Gastroesophageal sphincter (tissue), 4 donors: ENCODE measurements around the gene ZNF287. TPM values are rescaled to one million over a fixed set of nuclear protein-coding genes. Genes with fewer than 3 reads are reported as not detected.

ENCODE experiments used
- ATAC-seq: fragments of 150-250 bp; one replicate; pipeline ENCODE4 v1.9.1; 2016; ENCODE audit warnings: mild to moderate bottlenecking, moderate library complexity
- H3K27ac ChIP-seq, 4 donors: fragments of 200-600 bp; sonication (generic) in 3 of 4; 1 replicate in 3 of 4; 2 replicates in 1 of 4; pipeline ENCODE4 v1.5.1; 2016 to 2019
- H3K27me3 ChIP-seq: fragments of 200-600 bp; sonication (generic); one replicate; pipeline ENCODE4 v1.5.1; 2019
- H3K36me3 ChIP-seq, 2 donors: fragments of 200-600 bp; sonication (generic); one replicate each; pipeline ENCODE4 v1.5.1; 2019; ENCODE audit warnings: control low read depth in 1 of 2
- H3K4me1 ChIP-seq, 3 donors: fragments of 200-600 bp; sonication (generic); 1 replicate in 2 of 3; 2 replicates in 1 of 3; pipeline ENCODE4 v1.5.1; 2016 to 2019; ENCODE audit warnings: control low read depth in 2 of 3
- H3K4me3 ChIP-seq, 2 donors: fragments of 200-600 bp; sonication (generic); one replicate each; pipeline ENCODE4 v1.5.1; 2019; ENCODE audit warnings: mild to moderate bottlenecking in 1 of 2, moderate library complexity in 1 of 2
- H3K9me3 ChIP-seq, 3 donors: fragments of 200-600 bp; sonication (generic); one replicate each; pipeline ENCODE4 v1.5.1; 2017 to 2019; ENCODE audit warnings: control low read depth in 2 of 3
- CTCF ChIP-seq, 4 experiments: fragments of 200-600 bp in 2 of 4; fragments of 450-650 bp in 2 of 4; sonication (generic) in 1 of 4; IDR thresholded peaks; one replicate each; pipeline ENCODE4 v1.5.1; 2017 to 2019; ENCODE audit warnings: antibody characterized with exemption in 4 of 4, mild to moderate bottlenecking in 2 of 4, moderate library complexity in 2 of 4
- EP300 ChIP-seq: sonication (generic); formaldehyde crosslinking; IDR thresholded peaks from one replicate; pipeline ENCODE4 v1.6.1; 2017; ENCODE audit warnings: antibody characterized with exemption, mild to moderate bottlenecking
- POLR2A ChIP-seq, 2 donors: fragments of 450-650 bp; IDR thresholded peaks; one replicate each; pipeline ENCODE4 v1.6.1; 2017; ENCODE audit warnings: antibody characterized with exemption in 2 of 2, mild to moderate bottlenecking in 2 of 2, moderate library complexity in 1 of 2
- POLR2AphosphoS5 ChIP-seq: sonication (generic); formaldehyde crosslinking; IDR thresholded peaks from one replicate; pipeline ENCODE4 v1.6.1; 2017; ENCODE audit warnings: antibody characterized with exemption
- WGBS, 2 donors: methylation state at CpG; one replicate each; pipeline ENCODE4 v1.1.5; 2018; ENCODE audit warnings: low coverage in 1 of 2; 5-methylcytosine and 5-hydroxymethylcytosine counted together
- total RNA-seq, 4 donors: library from RNA; depleted of rRNA; stranded (reverse); fragments of >200 nt; gene quantifications; one replicate each; pipeline ENCODE4 v1.1.0, GENCODE V29; 2016

Gene ZNF287
- total RNA-seq, 4 donors from 2014 or later, result 6.7 to 11.9 (median 9.3) TPM

DNA sequence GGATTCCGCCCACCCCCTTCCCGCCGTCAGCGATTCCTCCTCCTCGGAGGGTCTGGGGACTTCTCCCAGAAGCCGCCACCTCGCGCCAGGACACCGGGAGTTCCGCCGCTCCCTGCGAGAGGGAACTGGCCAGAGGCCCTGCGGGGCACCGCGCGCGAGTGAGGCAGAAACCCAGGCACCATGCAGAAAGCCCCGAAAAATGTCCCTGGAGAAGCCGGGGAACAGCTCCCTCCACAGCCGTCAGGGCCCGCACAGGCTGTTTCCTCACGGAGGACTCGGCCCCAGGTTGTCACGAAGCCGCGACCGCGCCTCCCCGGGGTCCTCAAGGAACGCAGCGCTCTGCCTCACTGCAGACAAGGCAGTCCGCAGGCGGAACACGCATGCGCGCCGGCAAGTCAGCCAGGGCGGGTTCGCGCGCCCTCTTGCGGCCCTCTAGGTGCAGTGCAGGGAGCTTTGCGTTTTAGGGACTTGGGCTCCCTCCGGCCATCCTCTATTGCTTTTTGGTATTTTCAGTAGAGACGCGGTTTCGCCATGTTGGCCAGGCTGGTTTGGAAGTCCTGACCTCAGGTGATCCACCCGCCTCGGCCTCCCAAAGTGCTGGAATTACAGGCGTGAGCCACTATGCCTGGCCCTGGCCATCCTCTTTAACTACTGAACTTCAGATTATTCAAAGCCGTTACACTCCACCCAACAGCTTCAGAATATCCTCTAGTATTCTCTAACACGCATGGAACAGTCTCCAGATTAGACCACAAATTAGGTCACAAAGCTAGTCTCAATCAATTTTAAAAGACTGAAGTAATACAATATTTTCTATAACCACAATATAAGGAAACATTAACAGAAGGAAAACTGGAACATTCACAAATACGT lies 20.3 kb upstream of the ZNF287 start:
- Histone ChIP-seq H3K36me3 (no peaks in the 10 kb centered on the region), H3K27me3 (no peaks in the 10 kb centered on the region), H3K9me3 (no peaks in the 10 kb centered on the region), H3K4me3 (peak overlapping the region; percentile 53 to 59), H3K27ac (peak overlapping the region; percentile 25 to 83 (median 80)), H3K4me1 (peaks cover 0 to 17% (median 4%) of the 10 kb centered on the region in 3 donors)
- WGBS, 2 donors, result 24 to 30% methylated on average over 6 to 8 of the region's 53 CpGs
- peak; percentile 87 for ATAC-seq
- TF ChIP-seq POLR2A (IDR thresholded peaks at IDR 0.05) (peak in 1 of 2 donors; percentile 17), EP300 (no peak), CTCF (IDR thresholded peaks at IDR 0.05) (peak; percentile 88 to 100 (median 90))

DNA sequence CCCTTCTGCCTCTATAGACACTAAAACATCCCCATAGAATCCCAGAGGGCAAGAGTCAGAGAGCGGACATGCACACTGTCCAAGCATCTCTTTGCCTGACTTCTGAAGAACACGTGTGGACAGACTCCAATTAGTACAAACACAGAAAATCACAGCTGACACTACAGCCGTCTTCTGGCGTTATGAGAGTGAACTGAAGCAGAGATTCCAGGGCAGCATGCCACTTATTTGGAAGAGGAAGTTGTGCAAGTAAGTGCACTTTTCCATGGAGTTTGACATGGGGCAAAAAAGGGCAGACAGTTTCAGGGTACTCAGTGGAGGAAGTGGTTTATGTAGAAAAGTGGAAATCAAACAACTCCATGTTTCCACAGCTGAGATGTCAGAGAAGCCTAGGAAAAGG lies 16.8 kb upstream of the ZNF287 start:
- WGBS, 2 donors, result 44% methylated on average over 4 of the region's 4 CpGs; no CpG with 5 or more reads in 1 of the 2 donors
- Histone ChIP-seq H3K9me3 (no peaks in the 10 kb centered on the region), H3K27me3 (no peaks in the 10 kb centered on the region), H3K4me3 (no peak overlapping the region), H3K36me3 (no peaks in the 10 kb centered on the region), H3K27ac (no peak overlapping the region), H3K4me1 (peaks cover 0 to 24% (median 8%) of the 10 kb centered on the region in 3 donors)
- no peak for ATAC-seq
- TF ChIP-seq POLR2A (IDR thresholded peaks at IDR 0.05) (no peak), CTCF (IDR thresholded peaks at IDR 0.05) (no peak), POLR2AphosphoS5 (no peak)

- ATAC-seq, result peak; percentile 96
- peaks cover 0 to 22% (median 8%) of the 10 kb centered on the region in 3 donors for H3K4me1 ChIP-seq
- H3K36me3 ChIP-seq, result no peaks in the 10 kb centered on the region
- H3K9me3 ChIP-seq, result no peaks in the 10 kb centered on the region
- TF ChIP-seq POLR2A (IDR thresholded peaks at IDR 0.05), result no peak
- peak; percentile 68 to 97 (median 78) for TF ChIP-seq CTCF (IDR thresholded peaks at IDR 0.05)
- TF ChIP-seq EP300, result no peak
- TF ChIP-seq POLR2AphosphoS5, result peak; percentile 32
- no peaks in the 10 kb centered on the region for H3K27me3 ChIP-seq
- 18 to 34% methylated on average over 8 to 16 of the region's 39 CpGs for WGBS, 2 donors
- H3K4me3 ChIP-seq, result peak overlapping the region; percentile 0 to 48
- H3K27ac ChIP-seq, result peak overlapping the region in 3 of 4 donors; percentile 71 to 74 (median 74)
These were observed 15.4 kb upstream of the ZNF287 start for GRCh38 chr17:16584273-16584995.

GRCh38 chr17:16583781-16584180 lies 14.8 kb upstream of the ZNF287 start:
- peak overlapping the region in 1 of 2 donors; percentile 48 for H3K4me3 ChIP-seq
- H3K4me1 ChIP-seq, result peaks cover 0 to 17% (median 8%) of the 10 kb centered on the region in 3 donors
- peak overlapping the region in 3 of 4 donors; percentile 71 to 74 (median 74) for H3K27ac ChIP-seq
- TF ChIP-seq EP300, result no peak
- TF ChIP-seq CTCF (IDR thresholded peaks at IDR 0.05), result no peak
- no peak for TF ChIP-seq POLR2A (IDR thresholded peaks at IDR 0.05)
- no peak for TF ChIP-seq POLR2AphosphoS5
- H3K27me3 ChIP-seq, result no peaks in the 10 kb centered on the region
- ATAC-seq, result no peak
- WGBS, 2 donors, result 37 to 39% methylated on average over 6 to 7 of the region's 7 CpGs
- no peaks in the 10 kb centered on the region for H3K36me3 ChIP-seq
- no peaks in the 10 kb centered on the region for H3K9me3 ChIP-seq
